B cell (primary cell): ENCODE measurements around the gene C10orf105. TPM values are rescaled to one million over a fixed set of nuclear protein-coding genes. Genes with fewer than 3 reads are reported as not detected.

Source experiments
- ATAC-seq: fragments of 200-7000 bp; cut with Tn5 transposase; one replicate; pipeline ENCODE4 v1.10.0; 2021; ENCODE audit warnings: low read depth, mild to moderate bottlenecking, moderate number of reproducible peaks, moderate library complexity
- CTCF ChIA-PET: fragments of 350-600 bp; sonication (Branson Sonifier 250); formaldehyde crosslinking; loops from one replicate; lab custom pipeline; 2021; ENCODE audit warnings: antibody characterized with exemption, inconsistent platforms; lab: Charles Lee
- POLR2A ChIA-PET: fragments of 350-600 bp; sonication (Branson Sonifier 250); formaldehyde crosslinking; loops from one replicate; lab custom pipeline; 2021; ENCODE audit warnings: antibody characterized with exemption; lab: Charles Lee
- DNase-seq: peaks from one replicate; pipeline ENCODE4 v3.0.0; 2013
- H2AFZ ChIP-seq: 2 replicates; pipeline ENCODE4 v1.6.1; 2012; ENCODE audit warnings: mild to moderate bottlenecking, low read depth, low read length; ENCODE audit not compliant: insufficient read depth, poor library complexity, severe bottlenecking
- H3K27ac ChIP-seq, 2 donors: 1 replicate in 1 of 2; 2 replicates in 1 of 2; pipeline ENCODE4 v1.5.1; 2012 to 2013; ENCODE audit warnings: low read length in 2 of 2, mild to moderate bottlenecking in 2 of 2, moderate library complexity in 1 of 2
- H3K27me3 ChIP-seq, 4 experiments: fragments of 200-600 bp in 1 of 4; sonication (generic) in 1 of 4; replicated peaks in 1 of 4; 1 replicate in 2 of 4; 2 replicates in 2 of 4; pipeline versions ENCODE4 v1.6.1 to v1.7.0; 2013 to 2016; ENCODE audit warnings: low read length in 3 of 4, mild to moderate bottlenecking in 2 of 4, mixed read lengths in 1 of 4, moderate library complexity in 1 of 4; ENCODE audit not compliant: insufficient read depth in 4 of 4, control insufficient read depth in 3 of 4; ENCODE audit errors: control extremely low read depth in 1 of 4
- H3K36me3 ChIP-seq, 2 experiments: replicated peaks in 1 of 2; 1 replicate in 1 of 2; 2 replicates in 1 of 2; pipeline versions ENCODE4 v1.6.1 to v1.7.1; 2013; ENCODE audit warnings: low read length in 1 of 2; ENCODE audit not compliant: insufficient read depth in 2 of 2, control insufficient read depth in 1 of 2; ENCODE audit errors: control extremely low read depth in 1 of 2, extremely low read depth in 1 of 2
- H3K4me1 ChIP-seq, 2 donors: fragments of 200-600 bp in 1 of 2; sonication (generic) in 1 of 2; 1 replicate in 1 of 2; 2 replicates in 1 of 2; pipeline versions ENCODE4 v1.5.1 to v1.6.1; 2013 to 2017; ENCODE audit warnings: low read length in 2 of 2; ENCODE audit not compliant: control insufficient read depth in 2 of 2, insufficient read depth in 2 of 2
- H3K4me2 ChIP-seq: replicated peaks from 2 replicates; pipeline ENCODE3; 2012; ENCODE audit warnings: mild to moderate bottlenecking, low read depth, low read length; ENCODE audit not compliant: poor library complexity, severe bottlenecking
- H3K4me3 ChIP-seq, 5 experiments: fragments of 200-600 bp in 1 of 5; sonication (generic) in 1 of 5; 1 replicate in 3 of 5; 2 replicates in 2 of 5; pipeline versions ENCODE4 v1.5.1 to v1.7.0; 2011 to 2016; ENCODE audit warnings: low read length in 4 of 5, mild to moderate bottlenecking in 4 of 5, low read depth in 2 of 5, control low read depth in 1 of 5, moderate library complexity in 1 of 5; ENCODE audit not compliant: insufficient read depth in 1 of 5; ENCODE audit errors: control extremely low read depth in 1 of 5, extremely low read depth in 1 of 5
- H3K79me2 ChIP-seq: fragments of 200-600 bp; sonication (generic); one replicate; pipeline ENCODE4 v1.6.0; 2016; ENCODE audit warnings: low read length; ENCODE audit not compliant: control insufficient read depth, insufficient read depth
- H3K9ac ChIP-seq: fragments of 200-600 bp; sonication (generic); 2 replicates; pipeline ENCODE4 v1.6.1; 2017; ENCODE audit warnings: mild to moderate bottlenecking, low read length, moderate library complexity
- H3K9me3 ChIP-seq, 3 donors: one replicate each; pipeline versions ENCODE4 v1.6.1 to v1.7.1; 2013; ENCODE audit warnings: low read length in 2 of 3; ENCODE audit not compliant: control insufficient read depth in 2 of 3, insufficient read depth in 1 of 3; ENCODE audit errors: control extremely low read depth in 1 of 3
- H4K20me1 ChIP-seq: 2 replicates; pipeline ENCODE4 v1.6.0; 2012; ENCODE audit warnings: mild to moderate bottlenecking, low read length; ENCODE audit not compliant: insufficient read depth, control insufficient read depth, poor library complexity, severe bottlenecking
- H3K27ac Mint-ChIP-seq: one replicate; pipeline ENCODE4 v1.8.0; 2021; ENCODE audit warnings: mixed read lengths
- H3K27me3 Mint-ChIP-seq: one replicate; pipeline ENCODE4 v1.8.0; 2021; ENCODE audit warnings: mixed read lengths
- H3K4me1 Mint-ChIP-seq: one replicate; pipeline ENCODE4 v1.8.0; 2021; ENCODE audit warnings: mixed read lengths
- H3K4me3 Mint-ChIP-seq: one replicate; pipeline ENCODE4 v1.8.0; 2021; ENCODE audit warnings: mixed read lengths
- H3K9me3 Mint-ChIP-seq: one replicate; pipeline ENCODE4 v1.8.0; 2022; ENCODE audit warnings: mixed read lengths; ENCODE audit not compliant: insufficient read depth
- EZH2 ChIP-seq: IDR thresholded peaks from 2 replicates; pipeline ENCODE4 v1.6.1; 2012; ENCODE audit warnings: borderline replicate concordance, low read depth, mild to moderate bottlenecking, moderate library complexity, low read length; ENCODE audit not compliant: insufficient read depth, poor library complexity, severe bottlenecking
- WGBS: methylation state at CpG from one replicate; pipeline ENCODE4 v1.1.5; 2013; ENCODE audit warnings: missing lambda C conversion rate; ENCODE audit not compliant: insufficient coverage; 5-methylcytosine and 5-hydroxymethylcytosine counted together
- intact Hi-C: fragments of 100-400 bp; cut with micrococcal nuclease; formaldehyde crosslinking; loops from one replicate; pipeline ENCODE4 v1.10.0; 2022
- polyA plus RNA-seq: library from polyadenylated mRNA; depleted of rRNA; stranded (reverse); fragments of >200 nt; gene quantifications from 2 replicates; pipeline ENCODE4 v1.2.3, GENCODE V29; 2012
- total RNA-seq, 2 donors: library from RNA; stranded (reverse); fragments of 120-200 nt in 1 of 2; gene quantifications; 1 replicate in 1 of 2; 2 replicates in 1 of 2; pipeline versions ENCODE4 v1.2.3 to v1.2.4, GENCODE V29; 2013 to 2022
- TF ChIP-seq, protein P1 (sequence below): fragments of 200-600 bp; IDR thresholded peaks from one replicate; pipeline ENCODE4 v1.8.0; 2022; ENCODE audit warnings: antibody characterized with exemption, mild to moderate bottlenecking

The C10orf105 gene
- total and polyA plus RNA-seq, 2 donors (not counting 1 experiment from before 2014, with no cell fraction given) = 0.03 TPM; not detected in 1

DNA sequence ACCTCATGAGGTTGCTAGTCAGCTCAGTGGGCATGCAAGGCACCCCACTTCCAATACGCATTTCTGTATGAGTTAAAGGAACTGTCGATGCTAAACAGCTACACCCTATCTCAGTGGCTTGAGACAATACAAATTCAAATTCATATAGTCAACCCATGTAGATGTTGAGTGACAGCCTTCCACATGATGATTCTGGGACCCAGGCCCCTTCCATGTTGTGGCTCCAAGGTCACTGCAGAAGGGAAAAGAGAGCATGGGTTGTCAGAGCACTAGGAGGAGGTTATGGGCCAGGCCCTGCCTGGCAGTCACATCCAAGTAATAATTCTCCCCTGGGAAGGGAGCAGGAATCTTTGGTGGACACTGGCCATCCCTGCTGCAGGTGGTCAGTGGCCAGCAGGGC, 28.2 kb downstream of the C10orf105 start:
- peaks cover 31 to 32% of the 10 kb centered on the region in 2 donors for H3K4me1 ChIP-seq
- Mint-ChIP-seq H3K4me1 (peaks cover 34% of the 10 kb centered on the region), H3K4me3 (no peak overlapping the region), H3K27ac (peak overlapping the region; percentile 38), H3K9me3 (no peaks in the 10 kb centered on the region), H3K27me3 (no peaks in the 10 kb centered on the region)
- ATAC-seq = no peak
- no peaks in the 10 kb centered on the region for H4K20me1 ChIP-seq
- H3K9me3 ChIP-seq = peaks cover 0 to 44% (median 7%) of the 10 kb centered on the region in 3 donors
- H3K4me3 ChIP-seq = no peak overlapping the region
- TF ChIP-seq EZH2 = no peak
- TF ChIP-seq, protein P1, sequence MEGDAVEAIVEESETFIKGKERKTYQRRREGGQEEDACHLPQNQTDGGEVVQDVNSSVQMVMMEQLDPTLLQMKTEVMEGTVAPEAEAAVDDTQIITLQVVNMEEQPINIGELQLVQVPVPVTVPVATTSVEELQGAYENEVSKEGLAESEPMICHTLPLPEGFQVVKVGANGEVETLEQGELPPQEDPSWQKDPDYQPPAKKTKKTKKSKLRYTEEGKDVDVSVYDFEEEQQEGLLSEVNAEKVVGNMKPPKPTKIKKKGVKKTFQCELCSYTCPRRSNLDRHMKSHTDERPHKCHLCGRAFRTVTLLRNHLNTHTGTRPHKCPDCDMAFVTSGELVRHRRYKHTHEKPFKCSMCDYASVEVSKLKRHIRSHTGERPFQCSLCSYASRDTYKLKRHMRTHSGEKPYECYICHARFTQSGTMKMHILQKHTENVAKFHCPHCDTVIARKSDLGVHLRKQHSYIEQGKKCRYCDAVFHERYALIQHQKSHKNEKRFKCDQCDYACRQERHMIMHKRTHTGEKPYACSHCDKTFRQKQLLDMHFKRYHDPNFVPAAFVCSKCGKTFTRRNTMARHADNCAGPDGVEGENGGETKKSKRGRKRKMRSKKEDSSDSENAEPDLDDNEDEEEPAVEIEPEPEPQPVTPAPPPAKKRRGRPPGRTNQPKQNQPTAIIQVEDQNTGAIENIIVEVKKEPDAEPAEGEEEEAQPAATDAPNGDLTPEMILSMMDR = no peak
- H3K79me2 ChIP-seq = no peaks in the 10 kb centered on the region
- no peak overlapping the region for H2AFZ ChIP-seq
- no peak overlapping the region for H3K9ac ChIP-seq
- no peaks in the 10 kb centered on the region for H3K36me3 ChIP-seq
- intact Hi-C loops = loop anchor here (5.0 to 10.0 kb wide), 4 partner anchors 47 to 1547 kb away; partner anchors contain the start of gene TYSND1
- H3K27me3 ChIP-seq = no peaks in the 10 kb centered on the region
- DNase-seq = no peak
- no CpG with 5 or more reads among the region's 2 CpGs for WGBS
- no peak overlapping the region for H3K27ac ChIP-seq
- CTCF ChIA-PET = interaction anchor here (1.9 to 11.1 kb wide), 2 partner anchors 20 to 26 kb away, joined by 5 to 199 read pairs; no protein-coding TSS in a partner anchor
- no peak overlapping the region for H3K4me2 ChIP-seq
- POLR2A ChIA-PET = no interaction called here

GRCh38 chr10:71690094-71690720, 29.4 kb downstream of the C10orf105 start:
- H3K4me3 Mint-ChIP-seq = no peak overlapping the region
- H3K4me1 Mint-ChIP-seq = peaks cover 22% of the 10 kb centered on the region
- H4K20me1 ChIP-seq = no peaks in the 10 kb centered on the region
- ATAC-seq = no peak
- no peak overlapping the region for H3K4me3 ChIP-seq
- no peaks in the 10 kb centered on the region for H3K79me2 ChIP-seq
- H3K9me3 ChIP-seq = peaks cover 0 to 44% (median 7%) of the 10 kb centered on the region in 3 donors
- peaks cover 19 to 20% of the 10 kb centered on the region in 2 donors for H3K4me1 ChIP-seq
- H3K27me3 ChIP-seq = no peaks in the 10 kb centered on the region
- H2AFZ ChIP-seq = no peak overlapping the region
- no peaks in the 10 kb centered on the region for H3K36me3 ChIP-seq
- no peak for DNase-seq
- ChIA-PET POLR2A (interaction anchor here (0.5 to 0.6 kb wide), 3 partner anchors 59 to 391 kb away, joined by 3 to 8 read pairs (median 4); no protein-coding TSS in a partner anchor), CTCF (interaction anchor here (0.5 to 11.1 kb wide), 2 partner anchors 21 to 208 kb away, joined by 3 to 199 read pairs; no protein-coding TSS in a partner anchor)
- H3K9me3 Mint-ChIP-seq = no peaks in the 10 kb centered on the region
- no peak overlapping the region for H3K27ac ChIP-seq
- WGBS = 95% methylated on average over 12 of the region's 13 CpGs
- no peak for TF ChIP-seq EZH2
- TF ChIP-seq, protein P1 = no peak
- intact Hi-C loops = loop anchor here (5.0 to 10.0 kb wide), 4 partner anchors 45 to 1545 kb away; partner anchors contain the start of gene TYSND1
- H3K4me2 ChIP-seq = no peak overlapping the region
- H3K9ac ChIP-seq = no peak overlapping the region
- H3K27ac Mint-ChIP-seq = no peak overlapping the region
- H3K27me3 Mint-ChIP-seq = no peaks in the 10 kb centered on the region
